ENCODE data around the gene SCAND1.
"Not testable (repeated sequence)": the region's sequence is repeated elsewhere in the genome, so short reads cannot be mapped to it uniquely, and the experiment has no call there.

The SCAND1 gene

GRCh38 chr20:35954200-35954906 is at the start of gene SCAND1:
Gene SCAND1 (minus strand): TSS chr20:35954502. CDS start chr20:35954284, 218 bp downstream.
- DNase-seq = peak; percentile 90

- no peak for DNase-seq
These were observed 49.7 kb upstream of the SCAND1 start for GRCh38 chr20:36004045-36004444.

DNA sequence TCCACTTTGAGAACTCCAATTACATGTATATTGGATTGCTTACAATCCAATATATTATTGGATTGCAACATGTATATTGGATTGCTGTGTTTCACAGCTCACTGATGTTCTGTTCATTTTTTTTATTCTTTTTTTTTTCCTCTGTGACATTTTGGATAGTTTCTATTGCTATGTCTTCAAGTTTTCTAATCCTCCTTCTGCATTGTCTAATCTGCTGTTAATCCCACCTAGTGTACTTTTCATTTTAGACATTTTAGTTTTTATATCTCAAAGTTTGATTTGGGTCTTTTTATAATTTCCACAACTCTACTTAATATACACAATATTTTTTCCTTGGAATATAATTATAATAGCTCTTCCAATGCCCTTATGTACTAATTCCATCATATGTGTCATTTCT is 48.6 kb upstream of the SCAND1 start:
- DNase-seq = no peak

- DNase-seq = not testable (repeated sequence)
These were observed 47.0 kb upstream of the SCAND1 start for GRCh38 chr20:36001331-36001730.

- not testable (repeated sequence) for DNase-seq
These were observed 42.2 kb upstream of the SCAND1 start for GRCh38 chr20:35996492-35996891.

- DNase-seq = peak; percentile 79
These were observed 40.7 kb upstream of the SCAND1 start for GRCh38 chr20:35994994-35995453.

DNA sequence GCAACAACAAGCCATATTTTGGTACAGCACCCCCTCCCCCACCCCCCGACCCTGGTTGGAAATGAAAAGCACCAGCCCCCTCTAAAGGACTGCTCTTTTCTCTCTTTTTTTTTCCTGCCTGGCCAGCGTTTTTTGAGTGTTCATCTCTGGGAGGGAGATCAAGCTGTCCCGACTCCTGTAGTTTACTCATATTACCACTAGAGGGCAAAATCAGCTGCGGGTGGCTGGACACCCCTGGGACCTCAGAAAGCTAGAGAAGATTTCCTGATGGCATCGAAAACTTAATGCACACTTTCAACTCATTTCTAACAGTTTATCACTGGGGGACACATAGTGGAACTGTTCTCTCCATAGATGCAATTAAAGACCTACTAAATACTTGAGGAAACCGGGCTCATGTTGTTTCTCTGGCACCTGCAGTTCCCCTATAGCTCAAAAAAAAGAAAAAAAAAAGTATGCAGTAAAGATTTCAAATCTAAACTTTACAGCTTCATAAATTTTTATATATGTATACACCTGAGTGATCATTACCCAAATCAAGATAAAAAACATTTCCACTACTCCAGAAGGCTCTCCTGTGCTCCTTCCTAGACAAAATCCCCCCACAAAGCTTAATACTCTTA is 38.5 kb upstream of the SCAND1 start:
- DNase-seq = peak; percentile 15

GRCh38 chr20:35991142-35991771 is 37.0 kb upstream of the SCAND1 start:
- DNase-seq = no peak

DNA sequence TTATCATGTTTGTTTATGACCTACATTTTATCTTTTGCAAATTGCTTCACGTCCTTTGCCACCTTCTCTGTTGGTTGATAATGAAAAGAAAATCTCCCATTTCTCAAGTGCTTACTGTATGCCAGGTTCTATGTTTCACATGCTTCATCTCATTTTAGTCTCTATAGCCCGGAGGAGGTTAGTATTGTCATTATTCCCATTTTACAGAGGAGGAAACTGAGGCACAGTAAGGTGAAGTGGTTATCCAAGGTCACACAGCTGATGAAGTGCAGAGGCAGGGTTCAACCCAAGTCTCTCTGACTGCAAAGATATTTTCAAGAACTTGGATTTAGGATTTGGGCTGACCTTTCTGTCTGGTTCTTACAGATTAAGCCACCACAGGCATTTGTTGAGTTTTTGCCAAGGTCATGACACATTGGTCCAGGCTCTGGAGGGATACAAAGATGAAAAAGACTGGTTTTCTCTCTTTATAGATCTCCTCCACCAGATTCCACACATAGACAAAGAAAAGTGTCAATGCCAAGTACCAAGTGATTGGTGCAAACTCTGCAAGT is 34.7 kb upstream of the SCAND1 start:
- DNase-seq = no peak

DNA sequence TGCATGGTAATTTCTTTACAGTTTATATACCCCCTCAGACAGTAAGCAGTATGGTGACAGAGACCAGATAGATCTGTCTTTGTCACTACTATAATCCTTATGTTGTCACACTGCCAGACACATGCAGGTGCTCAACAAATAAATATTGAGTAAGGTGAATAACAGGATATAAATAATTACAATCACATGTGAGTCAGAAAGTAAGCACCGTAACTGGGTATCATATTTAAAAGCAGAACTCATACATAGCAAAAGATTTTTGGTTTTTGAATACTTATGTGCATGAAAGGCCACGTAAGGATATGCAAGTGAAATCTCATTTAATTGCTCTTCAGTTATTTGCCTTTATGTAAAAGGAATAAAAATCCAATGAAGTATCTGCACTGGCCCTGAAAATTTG is 31.5 kb upstream of the SCAND1 start:
- no peak for DNase-seq

GRCh38 chr20:35984382-35984781 is 30.1 kb upstream of the SCAND1 start:
- no peak for DNase-seq

DNA sequence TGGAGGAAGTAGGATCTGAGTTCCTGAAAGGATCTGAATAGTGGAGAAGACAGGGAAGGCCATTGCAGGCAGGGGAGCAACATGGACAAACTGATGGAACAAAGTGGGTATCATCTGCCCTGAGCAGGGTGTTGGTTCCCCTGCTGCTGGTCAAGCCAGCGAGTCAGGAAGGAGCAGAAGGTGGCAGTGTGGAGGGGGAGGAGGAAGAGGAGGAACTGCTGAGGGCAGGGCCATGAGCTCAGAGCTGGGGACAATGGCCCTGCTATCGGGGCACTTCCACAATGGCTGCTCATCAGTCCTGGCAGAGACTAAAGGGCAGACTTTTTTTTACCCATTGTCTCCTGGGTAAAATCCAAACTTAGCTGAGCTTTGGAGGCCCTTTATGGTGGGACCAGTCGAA is 27.7 kb upstream of the SCAND1 start:
- no peak for DNase-seq

DNA sequence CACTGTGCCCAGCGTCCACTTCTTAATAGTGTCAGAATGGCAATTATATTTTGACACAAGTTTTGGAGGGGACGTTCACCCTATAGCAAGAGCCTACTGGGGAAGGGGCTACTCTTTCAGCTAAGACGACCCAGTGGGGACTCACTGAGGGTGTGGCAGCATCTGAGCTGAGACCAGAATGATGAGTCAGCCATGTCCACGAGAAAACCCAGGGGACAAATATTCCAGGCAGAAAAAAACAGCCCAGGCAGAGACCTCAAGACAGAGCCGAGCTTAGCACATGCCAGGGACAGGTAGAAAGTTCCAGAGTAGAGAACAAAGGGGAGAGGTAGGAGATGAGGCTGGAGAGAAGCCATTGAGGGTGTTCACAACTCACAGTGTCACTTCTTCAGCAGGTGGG is 25.2 kb upstream of the SCAND1 start:
- no peak for DNase-seq

GRCh38 chr20:35978041-35978513 is 23.8 kb upstream of the SCAND1 start:
- DNase-seq = no peak

DNA sequence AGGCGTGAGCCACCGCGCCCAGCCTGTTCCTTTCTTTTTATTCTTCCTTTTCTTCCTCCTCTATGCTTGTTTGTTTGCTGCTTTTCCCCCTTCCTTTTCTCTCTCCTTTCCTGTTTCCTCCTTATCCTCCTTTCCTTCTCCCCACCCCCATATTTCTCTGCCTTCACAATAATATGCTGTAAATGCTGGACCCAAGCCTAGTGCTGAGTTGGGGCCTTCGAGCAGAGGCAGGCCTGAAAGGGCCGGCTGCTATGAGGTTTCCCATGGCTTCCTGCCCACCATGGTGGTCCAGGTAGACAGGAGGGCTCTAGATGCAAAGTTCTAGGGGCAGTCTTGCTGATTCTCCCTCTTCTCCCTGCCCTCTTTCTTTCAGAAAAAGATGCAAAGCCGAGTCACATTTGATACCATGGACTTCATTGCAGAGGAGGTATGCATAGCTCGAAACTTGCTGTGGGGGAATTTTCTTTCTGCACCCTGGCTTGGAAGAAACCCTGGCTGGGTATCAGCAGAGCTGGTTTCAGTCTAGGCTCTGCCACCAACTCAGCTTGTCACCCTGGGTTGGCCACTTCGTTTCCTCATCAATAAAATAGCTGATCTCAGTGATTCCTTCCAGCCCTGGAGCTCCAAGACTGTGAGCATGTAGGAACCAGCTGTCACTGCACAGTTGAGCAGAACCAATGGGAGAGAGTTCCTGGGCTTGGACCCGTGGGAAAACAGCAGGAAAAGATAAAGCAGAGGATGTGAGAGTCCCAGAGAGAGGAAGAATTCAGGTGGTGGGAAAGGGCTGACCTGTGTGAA is 21.5 kb upstream of the SCAND1 start:
- no peak for DNase-seq

DNA sequence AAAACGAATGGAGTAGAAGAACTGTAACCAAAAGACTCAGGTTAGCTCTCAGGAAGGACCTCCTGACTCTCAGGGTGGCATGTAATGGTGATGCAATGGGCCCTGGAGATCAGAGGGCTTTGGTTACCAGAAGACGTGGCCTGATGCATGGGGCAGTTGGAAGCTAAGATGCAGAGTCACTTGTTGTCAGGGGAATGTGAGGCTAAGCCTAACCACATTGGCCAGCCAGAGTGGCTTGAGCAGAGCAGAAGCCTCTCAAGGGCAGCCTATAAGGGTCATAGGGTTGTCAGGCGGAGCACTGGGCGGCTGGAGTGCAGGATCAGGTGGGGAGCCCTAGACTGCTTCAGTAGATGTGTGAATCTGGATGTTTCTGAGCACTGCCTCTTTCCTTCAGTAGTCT is 20.0 kb upstream of the SCAND1 start:
- DNase-seq = no peak

- no peak for DNase-seq
These were observed 18.2 kb upstream of the SCAND1 start for GRCh38 chr20:35972462-35972861.

DNA sequence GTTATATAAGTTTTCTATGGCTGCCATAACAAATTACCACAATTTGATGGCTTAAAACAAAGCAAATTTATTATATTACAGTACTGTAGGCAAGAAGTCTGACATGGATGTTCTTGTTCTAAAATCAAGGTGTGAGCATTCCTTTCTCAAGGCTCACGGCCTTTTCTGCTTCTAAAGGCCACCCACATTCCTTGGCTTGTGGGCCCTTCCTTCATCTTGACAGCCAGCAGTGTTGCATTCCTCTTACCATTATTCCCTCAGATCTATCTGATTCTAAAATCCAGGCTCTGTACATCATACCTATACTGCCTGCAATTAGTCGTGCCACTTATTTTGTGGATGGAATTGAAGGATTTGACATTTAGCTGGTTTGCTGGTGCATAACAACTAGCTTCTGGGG is 17.7 kb upstream of the SCAND1 start:
- DNase-seq = no peak

DNA sequence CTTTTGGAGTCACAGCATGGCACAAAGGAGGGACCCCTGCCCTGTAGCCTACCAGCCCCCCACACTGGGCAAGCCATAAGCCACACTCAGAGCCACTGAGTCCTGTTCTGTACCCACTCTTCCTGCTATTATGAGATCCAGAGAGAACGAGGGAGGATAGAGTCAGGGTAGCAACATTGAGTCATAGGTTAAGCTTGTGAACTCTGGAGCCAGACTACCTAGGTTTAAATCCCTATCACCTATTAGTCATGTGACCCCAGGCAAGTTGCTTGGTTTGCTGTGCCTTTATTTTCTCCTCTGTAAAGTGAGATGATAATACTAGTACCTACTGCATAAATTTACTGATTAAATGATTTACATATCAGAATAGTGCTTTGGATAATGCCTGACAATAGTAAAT is 14.6 kb upstream of the SCAND1 start:
- DNase-seq = no peak

- no peak for DNase-seq
These were observed 13.8 kb upstream of the SCAND1 start, which contains the start of gene CNBD2 for GRCh38 chr20:35967979-35968640. Gene CNBD2 (plus strand): TSS chr20:35968590. CDS start chr20:35968763, 173 bp downstream.

DNA sequence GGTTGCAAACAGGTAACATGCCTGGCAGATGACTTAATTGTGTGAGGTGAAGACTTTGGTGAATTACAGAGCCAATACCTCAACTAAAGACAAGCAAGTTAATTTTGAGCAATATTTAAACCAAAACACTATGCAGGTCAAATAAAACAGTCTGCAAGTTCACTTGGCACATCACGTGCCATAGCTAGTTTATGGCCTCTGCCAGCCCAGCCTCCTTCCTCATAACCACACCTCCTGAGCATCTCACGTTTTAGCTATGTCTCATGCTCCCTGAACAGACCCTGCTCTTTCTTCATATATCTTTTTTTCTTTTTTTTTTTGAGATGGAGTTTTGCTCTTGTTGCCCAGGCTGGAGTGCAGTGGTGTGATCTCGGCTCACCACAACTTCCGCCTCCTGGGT is 9.6 kb upstream of the SCAND1 start:
- no peak for DNase-seq

DNA sequence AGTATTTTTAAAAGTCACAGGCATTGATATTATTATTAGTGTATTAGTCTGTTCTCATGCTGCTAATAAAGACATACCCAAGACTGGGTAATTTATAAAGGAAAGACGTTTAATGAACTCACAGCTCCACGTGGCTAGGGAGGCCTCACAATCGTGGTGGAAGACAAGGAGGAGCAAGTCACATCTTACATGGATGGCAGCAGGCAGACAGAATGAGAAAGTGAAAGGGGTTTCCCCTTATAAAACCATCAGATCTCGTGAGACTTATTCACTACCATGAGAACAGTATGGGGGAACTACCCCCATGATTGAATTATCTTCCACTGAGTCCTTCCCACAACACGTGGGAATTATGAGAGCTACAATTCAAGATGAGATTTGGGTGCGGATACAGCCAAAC is 5.0 kb upstream of the SCAND1 start:
- DNase-seq = not testable (repeated sequence)
